Pancreas (tissue), 10 donors: Measurements from ENCODE around the gene PIGM. TPM values are rescaled to one million over a fixed set of nuclear protein-coding genes. Genes with fewer than 3 reads are reported as not detected.

Experiments
- ATAC-seq, 4 donors: fragments of 200-7000 bp; cut with Tn5 transposase; one replicate each; pipeline versions ENCODE4 v1.8.0 to v1.9.1; 2020; ENCODE audit warnings: mild to moderate bottlenecking in 4 of 4, moderate library complexity in 4 of 4
- DNase-seq, 6 donors: peaks; one replicate each; pipeline ENCODE4 v3.0.0-alpha.2; 2020
- FAIRE-seq: peaks from 2 replicates; lab custom pipeline; 2012; peaks lifted over from hg19 to GRCh38; lab: Jason Lieb, UNC
- H3K27ac ChIP-seq, 4 donors: fragments of 200-600 bp; sonication (generic); 1 replicate in 3 of 4; 2 replicates in 1 of 4; pipeline versions ENCODE4 v1.5.0 to v1.8.0; 2020
- H3K27me3 ChIP-seq, 4 donors: fragments of 200-600 bp; one replicate each; pipeline ENCODE4 v1.8.0; 2021
- H3K36me3 ChIP-seq, 3 donors: fragments of 200-600 bp; sonication (generic) in 1 of 3; one replicate each; pipeline versions ENCODE4 v1.5.0 to v1.8.0; 2020 to 2021
- H3K4me1 ChIP-seq, 3 donors: fragments of 200-600 bp; one replicate each; pipeline ENCODE4 v1.8.0; 2021
- H3K4me3 ChIP-seq, 4 donors: fragments of 200-600 bp; sonication (generic) in 2 of 4; one replicate each; pipeline versions ENCODE4 v1.5.0 to v1.8.0; 2020 to 2021
- H3K9me3 ChIP-seq, 4 donors: fragments of 200-600 bp; one replicate each; pipeline ENCODE4 v1.8.0; 2021
- WGBS, 2 donors: extraction: QIAGEN DNeasy Blood & Tissue Kit; methylation state at CpG; one replicate each; pipeline ENCODE4 v1.1.7; 2013; 5-methylcytosine and 5-hydroxymethylcytosine counted together
- intact Hi-C, 3 donors: fragments of 100-400 bp; cut with DNase I; formaldehyde crosslinking; loops; one replicate each; pipeline versions ENCODE4 v1.11.1 to v1.14.2; 2022
- polyA plus RNA-seq, 2 donors: library from polyadenylated mRNA; stranded (reverse); fragments of 200-250 nt; gene quantifications; one replicate each; pipeline ENCODE4 v1.2.3, GENCODE V29; 2013
- total RNA-seq, 6 donors: library from RNA; stranded (reverse); fragmentation: NEBNext Ultra II Directional in 4 of 6; extraction: Animal tissue kit (Norgen Biotek cat#: 25700) in 4 of 6; gene quantifications; one replicate each; pipeline versions ENCODE4 v1.2.1 to v1.2.4, GENCODE V29; 2021 to 2023
- TF ChIP-seq, protein P1 (sequence below), 4 donors: fragments of 200-600 bp; sonication (generic) in 3 of 4; IDR thresholded peaks; one replicate each; pipeline versions ENCODE4 v1.5.0 to v1.8.0; 2021; ENCODE audit warnings: antibody characterized with exemption in 4 of 4
- donor health status: healthy with polysubstance abuse.
- donor health status: DM: no; HTN: no; CAD: no; lungs with moderate emphysema.
- donor health status: DM: no; HTN: no; CAD: no.
- donor health status: control.
- donor health status: control.
- donor health status: Bipolar disorder and iron deficiency.
- donor health status: DM: yes; HTN: yes; CAD: no.
- donor health status: DM: no; HTN: no; CAD: no.
- donor health status: DM: no; HTN: no; CAD: no.
- donor health status: DM: yes; HTN: yes; CAD: no.

PIGM gene
- total and polyA plus RNA-seq, 8 donors = 2.7 to 7.6 (median 4.6) TPM

DNA sequence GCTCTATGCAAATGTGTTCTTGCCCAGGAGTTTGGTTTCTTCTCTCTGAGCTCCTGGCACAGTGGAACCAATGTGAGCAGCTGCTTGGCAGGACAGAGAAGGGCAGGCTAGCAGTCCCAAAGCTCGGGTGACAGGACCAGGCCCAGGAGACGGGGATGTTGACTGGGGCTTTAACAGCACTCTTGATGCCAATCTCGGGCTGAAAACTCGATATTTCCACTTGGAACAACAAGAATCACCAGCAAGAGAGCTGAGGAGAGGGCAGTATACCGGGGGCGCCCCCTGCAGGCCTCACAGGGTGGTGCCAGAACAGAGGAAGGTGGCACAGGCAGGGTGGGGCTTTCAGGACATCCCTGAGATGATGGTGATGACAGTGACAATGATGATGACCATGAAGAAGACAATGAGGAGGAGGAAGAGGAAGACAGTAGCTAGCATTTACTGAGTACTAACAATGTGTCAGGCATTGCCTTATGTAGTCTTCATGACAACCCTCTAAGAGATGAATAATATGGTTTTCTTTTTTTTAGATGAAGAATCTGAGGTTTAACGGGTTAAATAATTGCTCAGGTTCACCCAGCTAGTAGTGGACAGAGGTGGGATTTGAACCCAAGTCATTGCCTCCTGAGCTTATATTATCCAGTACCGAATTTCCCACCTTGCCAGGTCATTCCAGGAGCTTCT is 46.9 kb upstream of the PIGM start:
- DNase-seq (peak in 3 of 6 donors; percentile 35 to 76 (median 37)), ATAC-seq (peak; percentile 76 to 90 (median 85)), FAIRE-seq (no peak)
- TF ChIP-seq, protein P1, sequence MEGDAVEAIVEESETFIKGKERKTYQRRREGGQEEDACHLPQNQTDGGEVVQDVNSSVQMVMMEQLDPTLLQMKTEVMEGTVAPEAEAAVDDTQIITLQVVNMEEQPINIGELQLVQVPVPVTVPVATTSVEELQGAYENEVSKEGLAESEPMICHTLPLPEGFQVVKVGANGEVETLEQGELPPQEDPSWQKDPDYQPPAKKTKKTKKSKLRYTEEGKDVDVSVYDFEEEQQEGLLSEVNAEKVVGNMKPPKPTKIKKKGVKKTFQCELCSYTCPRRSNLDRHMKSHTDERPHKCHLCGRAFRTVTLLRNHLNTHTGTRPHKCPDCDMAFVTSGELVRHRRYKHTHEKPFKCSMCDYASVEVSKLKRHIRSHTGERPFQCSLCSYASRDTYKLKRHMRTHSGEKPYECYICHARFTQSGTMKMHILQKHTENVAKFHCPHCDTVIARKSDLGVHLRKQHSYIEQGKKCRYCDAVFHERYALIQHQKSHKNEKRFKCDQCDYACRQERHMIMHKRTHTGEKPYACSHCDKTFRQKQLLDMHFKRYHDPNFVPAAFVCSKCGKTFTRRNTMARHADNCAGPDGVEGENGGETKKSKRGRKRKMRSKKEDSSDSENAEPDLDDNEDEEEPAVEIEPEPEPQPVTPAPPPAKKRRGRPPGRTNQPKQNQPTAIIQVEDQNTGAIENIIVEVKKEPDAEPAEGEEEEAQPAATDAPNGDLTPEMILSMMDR (IDR thresholded peaks at IDR 0.05) = peak; percentile 26 to 69 (median 60)
- H3K27me3 ChIP-seq = peaks cover 0 to 6% (median 3%) of the 10 kb centered on the region in 4 donors
- WGBS, 2 donors = 16 to 17% methylated on average over 8 of the region's 8 CpGs
- no peak overlapping the region for H3K27ac ChIP-seq
- intact Hi-C loops = no loop called here
- no peaks in the 10 kb centered on the region for H3K4me1 ChIP-seq
- no peak overlapping the region for H3K4me3 ChIP-seq
- no peaks in the 10 kb centered on the region for H3K36me3 ChIP-seq
- H3K9me3 ChIP-seq = no peaks in the 10 kb centered on the region

DNA sequence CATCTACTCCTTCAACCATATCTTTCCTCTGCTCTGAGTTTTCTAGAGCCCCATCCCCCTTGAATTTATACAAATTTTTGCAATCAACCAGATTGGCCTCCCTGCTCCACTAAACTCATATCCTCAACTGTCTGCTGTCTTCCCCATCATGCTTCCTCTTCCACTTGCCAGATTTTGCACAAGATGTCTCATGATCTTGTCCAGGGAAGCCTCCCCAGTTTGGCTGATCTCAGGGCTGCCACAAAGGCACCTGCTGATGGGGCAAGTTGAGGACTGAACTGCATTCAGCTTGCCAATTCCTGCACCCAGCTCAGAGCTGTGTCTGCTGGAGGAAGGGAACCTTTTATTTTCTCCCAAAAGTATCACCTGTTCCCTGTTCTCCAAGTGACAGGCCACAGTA is 45.7 kb upstream of the PIGM start:
- peak in 1 of 4 donors; percentile 13 for ATAC-seq
- no peak for FAIRE-seq
- H3K27me3 ChIP-seq = peaks cover 0 to 6% (median 3%) of the 10 kb centered on the region in 4 donors
- no peaks in the 10 kb centered on the region for H3K36me3 ChIP-seq
- no peaks in the 10 kb centered on the region for H3K9me3 ChIP-seq
- TF ChIP-seq, protein P1 (IDR thresholded peaks at IDR 0.05) = no peak
- no peak for DNase-seq
- no peak overlapping the region for H3K4me3 ChIP-seq
- no peaks in the 10 kb centered on the region for H3K4me1 ChIP-seq
- intact Hi-C loops = no loop called here
- no peak overlapping the region for H3K27ac ChIP-seq

GRCh38 chr1:160076295-160076694 is 44.5 kb upstream of the PIGM start:
- ATAC-seq = no peak
- Histone ChIP-seq H3K36me3 (no peaks in the 10 kb centered on the region), H3K27me3 (peaks cover 0 to 6% (median 0%) of the 10 kb centered on the region in 4 donors), H3K27ac (no peak overlapping the region), H3K4me1 (no peaks in the 10 kb centered on the region), H3K4me3 (no peak overlapping the region), H3K9me3 (no peaks in the 10 kb centered on the region)
- TF ChIP-seq, protein P1 (IDR thresholded peaks at IDR 0.05) = no peak
- intact Hi-C loops = no loop called here
- no peak for FAIRE-seq
- no peak for DNase-seq
- WGBS, 2 donors = 65 to 67% methylated on average over 3 of the region's 3 CpGs

DNA sequence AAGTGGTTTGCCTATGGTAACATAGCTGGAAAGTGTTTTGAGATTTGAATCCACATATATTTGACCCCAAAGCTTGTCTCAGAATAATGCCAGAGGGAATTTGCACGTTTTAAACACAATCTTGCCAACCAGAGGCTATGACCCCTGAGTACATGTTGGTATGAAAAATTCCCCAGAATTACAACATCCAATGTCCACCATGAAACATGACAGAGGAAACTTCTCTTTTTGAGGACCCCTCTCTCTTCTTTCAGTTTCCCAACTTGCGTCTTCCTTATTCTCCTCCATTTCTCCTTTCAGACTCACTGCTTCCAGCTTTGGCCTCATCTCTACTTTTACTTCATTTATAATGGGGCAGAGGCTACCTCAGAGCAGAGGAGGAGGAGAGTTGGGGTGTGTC is 44.0 kb upstream of the PIGM start:
- FAIRE-seq (no peak), DNase-seq (no peak), ATAC-seq (no peak)
- H3K27me3 ChIP-seq = peaks cover 0 to 6% (median 0%) of the 10 kb centered on the region in 4 donors
- H3K9me3 ChIP-seq = no peaks in the 10 kb centered on the region
- H3K4me1 ChIP-seq = peaks cover 0 to 4% (median 3%) of the 10 kb centered on the region in 3 donors
- intact Hi-C loops = no loop called here
- H3K36me3 ChIP-seq = no peaks in the 10 kb centered on the region
- H3K4me3 ChIP-seq = no peak overlapping the region
- WGBS, 2 donors = 47 to 54% methylated on average over 2 of the region's 2 CpGs
- TF ChIP-seq, protein P1 (IDR thresholded peaks at IDR 0.05) = no peak
- no peak overlapping the region for H3K27ac ChIP-seq

DNA sequence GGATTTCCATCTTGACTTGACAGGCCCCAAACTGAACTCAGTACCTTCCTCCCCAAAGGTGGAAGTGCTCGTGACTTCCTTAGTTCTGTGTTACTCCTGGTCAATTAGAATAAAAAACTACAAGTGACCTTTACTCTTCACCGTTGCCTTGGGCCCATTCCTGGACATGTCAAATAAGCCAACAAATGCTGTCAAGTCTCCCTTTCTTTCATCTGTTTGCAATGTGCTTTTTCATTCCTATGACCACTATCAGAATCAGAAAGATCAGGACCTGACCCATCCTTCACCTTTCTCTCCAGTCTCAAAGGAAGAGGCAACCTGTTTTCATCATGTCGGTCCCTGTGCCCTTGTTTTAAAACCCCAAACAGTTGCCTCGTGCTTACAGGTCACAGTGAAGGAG is 43.1 kb upstream of the PIGM start:
- 52 to 55% methylated on average over 4 of the region's 4 CpGs for WGBS, 2 donors
- TF ChIP-seq, protein P1 (IDR thresholded peaks at IDR 0.05) = no peak
- no peak overlapping the region for H3K4me3 ChIP-seq
- intact Hi-C loops = no loop called here
- H3K27me3 ChIP-seq = peaks cover 0 to 6% (median 0%) of the 10 kb centered on the region in 4 donors
- H3K9me3 ChIP-seq = no peaks in the 10 kb centered on the region
- H3K27ac ChIP-seq = no peak overlapping the region
- ATAC-seq (no peak), FAIRE-seq (no peak), DNase-seq (no peak)
- H3K4me1 ChIP-seq = peaks cover 0 to 7% (median 7%) of the 10 kb centered on the region in 3 donors
- H3K36me3 ChIP-seq = no peaks in the 10 kb centered on the region
